OCI-LY1 (cell line): ENCODE measurements around the gene KIAA1328.

Experiments
- EZH2 ChIP-seq: fragments of 200-600 bp; sonication (generic), shearing (Covaris generic); IDR thresholded peaks from 2 replicates; pipeline ENCODE4 v1.8.0; 2017; ENCODE audit warnings: borderline replicate concordance, mixed run types, mild to moderate bottlenecking, antibody characterized with exemption, low read length, moderate library complexity, mixed read lengths
- TF ChIP-seq, protein P1 (sequence below): fragments of 200-600 bp; sonication (generic), shearing (Covaris generic); IDR thresholded peaks from 2 replicates; pipeline ENCODE4 v1.5.1; 2017; ENCODE audit warnings: mild to moderate bottlenecking, antibody characterized with exemption, low read length, moderate library complexity, mixed read lengths

DNA sequence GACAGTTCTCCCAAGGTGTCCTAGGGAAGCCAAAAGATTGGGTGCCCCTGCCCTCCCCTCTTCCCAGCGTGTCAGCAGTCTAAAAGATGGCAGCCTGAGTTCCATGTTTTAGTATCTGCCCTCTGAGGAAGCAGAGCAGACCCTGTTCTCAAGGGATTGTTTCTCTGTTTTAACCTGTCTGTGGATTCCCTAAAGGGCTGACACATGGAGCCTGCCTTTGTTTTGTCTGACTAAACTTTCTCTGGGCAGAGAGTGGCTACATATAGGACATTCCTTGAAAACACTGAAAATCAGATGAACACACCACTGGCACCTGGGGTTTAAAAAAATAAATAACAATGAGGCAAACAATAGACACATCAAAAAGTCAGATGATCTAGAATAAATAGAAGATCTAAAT lies 337.6 kb downstream of the KIAA1328 start:
- TF ChIP-seq, protein P1, sequence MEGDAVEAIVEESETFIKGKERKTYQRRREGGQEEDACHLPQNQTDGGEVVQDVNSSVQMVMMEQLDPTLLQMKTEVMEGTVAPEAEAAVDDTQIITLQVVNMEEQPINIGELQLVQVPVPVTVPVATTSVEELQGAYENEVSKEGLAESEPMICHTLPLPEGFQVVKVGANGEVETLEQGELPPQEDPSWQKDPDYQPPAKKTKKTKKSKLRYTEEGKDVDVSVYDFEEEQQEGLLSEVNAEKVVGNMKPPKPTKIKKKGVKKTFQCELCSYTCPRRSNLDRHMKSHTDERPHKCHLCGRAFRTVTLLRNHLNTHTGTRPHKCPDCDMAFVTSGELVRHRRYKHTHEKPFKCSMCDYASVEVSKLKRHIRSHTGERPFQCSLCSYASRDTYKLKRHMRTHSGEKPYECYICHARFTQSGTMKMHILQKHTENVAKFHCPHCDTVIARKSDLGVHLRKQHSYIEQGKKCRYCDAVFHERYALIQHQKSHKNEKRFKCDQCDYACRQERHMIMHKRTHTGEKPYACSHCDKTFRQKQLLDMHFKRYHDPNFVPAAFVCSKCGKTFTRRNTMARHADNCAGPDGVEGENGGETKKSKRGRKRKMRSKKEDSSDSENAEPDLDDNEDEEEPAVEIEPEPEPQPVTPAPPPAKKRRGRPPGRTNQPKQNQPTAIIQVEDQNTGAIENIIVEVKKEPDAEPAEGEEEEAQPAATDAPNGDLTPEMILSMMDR = no peak
- no peak for TF ChIP-seq EZH2
